GM10266 (cell line): ENCODE measurements around the gene SRP54.

Experiments used
- DNase-seq: peaks from one replicate; pipeline ENCODE4 v3.0.0; 2012; ENCODE audit errors: extremely low spot score
- CTCF ChIP-seq: IDR thresholded peaks from 2 replicates; pipeline ENCODE4 v1.5.1; 2012; ENCODE audit warnings: mild to moderate bottlenecking, low read depth; ENCODE audit not compliant: control insufficient read depth, insufficient read depth; ENCODE audit errors: missing control alignments

The SRP54 gene

GRCh38 chr14:35073486-35073885 is 90.7 kb downstream of the SRP54 start:
- TF ChIP-seq CTCF = no peak
- no peak for DNase-seq

- TF ChIP-seq CTCF = no peak
- DNase-seq = no peak
Observed at GRCh38 chr14:35078082-35078481, 95.3 kb downstream of the SRP54 start.
